Kidney tubule cell (primary cell): ENCODE measurements around the gene RUNX3.

Experiments used
- DNase-seq: peaks from one replicate; pipeline ENCODE4 v3.0.0-alpha.2; 2018; ENCODE audit warnings: low spot score

RUNX3 gene

DNA sequence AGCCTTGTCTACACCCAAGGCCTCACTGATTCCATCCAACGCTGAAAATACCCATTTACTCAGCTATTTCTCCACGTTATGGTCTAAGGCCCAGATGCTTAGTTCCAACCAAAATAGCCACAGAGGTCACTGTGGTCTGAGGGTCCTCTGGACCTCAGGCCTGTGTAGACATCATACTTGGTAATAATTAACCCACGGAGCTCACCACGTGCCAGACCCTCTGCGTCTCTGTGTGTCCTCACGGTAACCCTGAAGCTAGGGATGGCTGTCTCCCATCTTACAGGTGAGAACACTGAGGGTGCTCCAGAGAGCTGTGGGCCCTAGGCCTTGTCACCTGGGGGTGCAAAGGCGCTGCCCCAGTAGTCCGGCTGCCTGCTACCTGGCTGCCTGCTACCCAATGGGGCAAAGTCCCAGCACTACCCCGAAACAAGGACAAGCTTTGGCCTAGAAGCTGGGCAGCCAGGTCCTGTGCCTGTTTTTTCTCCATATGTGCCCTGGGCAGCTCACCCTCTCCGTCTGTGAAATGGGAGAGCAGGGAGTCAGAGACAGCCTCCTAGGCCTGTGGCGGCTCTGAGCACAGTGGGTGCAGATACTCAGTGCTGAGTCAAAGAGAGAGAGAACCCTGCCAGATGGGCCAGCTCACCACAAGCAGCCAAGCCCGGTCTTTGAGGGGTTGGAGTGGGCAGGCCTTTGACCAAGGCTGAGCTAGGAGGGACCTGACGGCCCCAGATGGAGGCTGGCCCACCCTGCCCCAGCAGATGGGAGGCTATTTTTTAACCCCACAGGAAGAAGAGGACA, 17.0 kb upstream of the RUNX3 start:
- DNase-seq = peak; percentile 30

DNA sequence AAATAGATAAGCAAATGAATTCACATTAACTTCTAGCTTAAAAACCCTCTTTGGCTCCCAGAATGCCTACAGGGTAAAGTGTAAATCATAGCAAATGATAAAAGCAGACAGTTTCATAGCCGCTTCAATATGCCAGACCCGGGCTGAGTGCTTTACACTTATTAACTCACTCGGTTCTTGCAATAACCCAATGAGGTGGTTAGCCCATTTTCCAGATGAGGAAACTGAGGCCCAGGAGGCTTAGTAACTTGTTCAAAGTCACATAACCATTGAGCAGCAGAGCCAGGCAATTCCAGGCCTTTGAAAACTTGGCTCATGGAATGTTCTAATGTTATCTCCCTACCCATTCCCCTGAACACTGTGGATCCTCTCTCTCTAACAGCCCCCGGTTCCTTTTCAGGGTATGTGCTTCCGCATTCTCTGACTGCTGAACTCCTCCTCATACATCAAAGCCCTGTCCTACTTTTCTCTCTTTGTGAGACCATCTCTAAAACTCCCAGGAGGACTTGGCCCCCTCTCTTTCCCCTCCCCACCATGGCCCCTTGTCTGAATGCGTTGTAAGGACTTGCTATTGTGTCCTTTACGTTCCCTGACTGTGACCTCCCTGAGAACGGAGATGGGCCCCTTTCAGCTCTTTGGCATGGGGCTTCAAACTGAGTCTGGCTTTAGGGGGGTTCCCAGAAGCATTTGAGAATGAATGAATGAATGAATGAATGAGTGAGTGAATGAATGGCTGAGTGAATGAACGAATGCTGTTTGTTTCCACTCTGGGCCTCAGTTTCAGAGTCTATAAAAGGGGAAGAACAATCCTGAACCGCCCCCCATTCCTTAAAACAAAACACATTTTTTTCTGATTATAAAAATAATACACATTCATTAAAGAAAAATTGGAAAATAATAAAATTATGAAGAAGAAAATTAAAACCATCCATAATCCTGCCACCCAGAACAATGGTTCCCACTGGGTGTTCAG, 15.6 kb upstream of the RUNX3 start:
- no peak for DNase-seq

DNA sequence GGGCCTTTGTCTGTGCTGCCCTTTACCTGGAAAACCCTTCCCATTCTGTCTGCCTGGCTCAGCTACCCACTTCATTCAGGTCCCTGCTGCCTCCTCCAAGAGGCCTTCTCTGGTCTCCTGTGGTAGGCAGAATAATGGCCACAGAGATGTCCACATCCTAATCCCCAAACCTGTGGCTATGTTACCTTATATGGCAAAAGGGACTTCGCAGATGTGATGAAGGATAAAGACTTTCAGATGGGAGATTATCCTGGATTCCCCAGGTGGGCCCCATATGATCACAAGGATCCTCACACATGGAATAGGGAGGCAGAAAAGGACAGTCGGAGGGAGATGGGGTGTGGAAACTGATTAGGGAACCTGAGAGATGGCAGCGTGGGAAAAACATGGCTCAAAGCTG, 14.2 kb upstream of the RUNX3 start:
- no peak for DNase-seq

DNA sequence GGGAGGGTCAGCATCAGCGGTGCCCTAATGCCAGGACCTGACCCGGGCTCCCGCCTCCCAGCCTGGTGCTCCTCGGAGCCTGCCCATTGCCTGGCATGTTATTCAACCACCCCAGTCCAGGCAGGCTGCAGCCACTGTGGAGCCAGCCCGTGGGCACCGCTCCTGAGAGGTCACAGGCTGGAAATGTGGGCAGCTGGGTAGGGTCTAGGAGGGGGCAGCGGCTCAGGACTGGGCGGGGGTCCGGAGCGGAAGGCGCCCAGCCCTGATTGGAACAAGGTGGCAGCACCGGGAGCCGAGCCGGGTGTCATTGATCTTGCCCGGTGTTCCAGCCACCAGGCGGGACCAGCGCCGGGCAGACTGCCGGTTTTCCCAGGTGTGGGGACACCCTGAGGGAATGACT, 12.7 kb upstream of the RUNX3 start:
- DNase-seq = no peak

DNA sequence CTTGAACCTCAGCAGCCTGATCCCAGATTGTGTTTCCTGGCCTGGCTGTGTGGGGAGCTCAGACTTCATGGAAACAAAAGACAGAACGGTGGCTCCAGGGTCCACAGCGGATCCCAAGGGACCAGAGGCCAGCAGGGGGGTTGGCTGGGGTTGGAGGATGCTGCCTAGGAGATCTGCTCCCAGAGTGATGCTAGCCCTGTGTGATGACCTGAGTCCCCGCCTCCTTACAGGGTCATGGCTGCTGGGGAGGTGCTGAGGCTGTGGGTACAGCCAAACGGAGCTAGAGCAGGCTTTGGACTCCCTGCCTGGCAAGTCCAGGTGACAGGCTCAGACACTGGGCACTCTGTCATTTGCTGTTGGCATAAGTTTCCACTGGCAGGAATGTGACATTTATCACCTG, 11.5 kb upstream of the RUNX3 start:
- DNase-seq = no peak

DNA sequence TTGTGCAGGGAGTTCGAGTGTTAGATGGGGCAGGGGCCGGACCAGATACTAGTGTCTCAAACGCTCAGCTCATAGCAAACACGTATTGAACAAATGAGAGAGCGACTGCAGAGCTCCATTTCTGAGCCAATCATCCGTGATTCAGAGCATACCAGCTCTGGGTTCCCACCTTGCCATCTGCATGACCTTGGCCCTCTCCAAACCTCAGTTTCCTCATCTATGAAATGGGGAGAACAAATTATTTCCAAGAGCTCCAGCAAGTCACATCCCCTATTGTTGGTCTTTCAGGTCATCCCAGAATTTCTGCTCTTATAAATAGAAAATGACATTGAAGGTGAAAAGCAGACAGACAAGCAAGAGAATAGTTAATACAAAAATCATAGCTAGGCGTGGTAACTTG, 10.2 kb upstream of the RUNX3 start:
- DNase-seq = no peak

DNA sequence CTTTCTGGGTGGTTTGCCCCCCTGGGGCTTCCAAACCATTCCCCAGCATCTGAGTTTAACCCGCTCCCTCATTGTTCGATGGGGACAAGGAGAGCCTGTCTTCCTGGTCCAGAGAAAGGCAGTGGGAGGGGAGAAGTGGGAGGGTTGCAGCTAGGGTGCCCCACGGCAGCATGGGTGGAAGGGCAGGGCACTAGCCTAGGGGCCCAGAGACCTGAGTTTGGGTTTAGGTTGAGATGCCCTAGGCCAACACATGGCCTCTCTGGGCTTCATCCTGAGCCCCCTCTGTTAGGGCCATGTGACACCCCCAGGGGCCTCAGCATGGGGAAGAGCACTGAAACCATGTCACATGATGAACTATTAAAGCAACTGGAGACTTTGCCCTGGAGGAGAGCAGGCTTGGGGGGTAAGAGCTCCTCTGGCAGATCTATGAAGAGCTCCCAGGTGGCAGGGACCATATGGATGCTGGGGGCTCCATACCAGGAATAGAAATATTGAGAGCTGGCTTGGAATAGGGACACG, 9.7 kb upstream of the RUNX3 start:
- no peak for DNase-seq

DNA sequence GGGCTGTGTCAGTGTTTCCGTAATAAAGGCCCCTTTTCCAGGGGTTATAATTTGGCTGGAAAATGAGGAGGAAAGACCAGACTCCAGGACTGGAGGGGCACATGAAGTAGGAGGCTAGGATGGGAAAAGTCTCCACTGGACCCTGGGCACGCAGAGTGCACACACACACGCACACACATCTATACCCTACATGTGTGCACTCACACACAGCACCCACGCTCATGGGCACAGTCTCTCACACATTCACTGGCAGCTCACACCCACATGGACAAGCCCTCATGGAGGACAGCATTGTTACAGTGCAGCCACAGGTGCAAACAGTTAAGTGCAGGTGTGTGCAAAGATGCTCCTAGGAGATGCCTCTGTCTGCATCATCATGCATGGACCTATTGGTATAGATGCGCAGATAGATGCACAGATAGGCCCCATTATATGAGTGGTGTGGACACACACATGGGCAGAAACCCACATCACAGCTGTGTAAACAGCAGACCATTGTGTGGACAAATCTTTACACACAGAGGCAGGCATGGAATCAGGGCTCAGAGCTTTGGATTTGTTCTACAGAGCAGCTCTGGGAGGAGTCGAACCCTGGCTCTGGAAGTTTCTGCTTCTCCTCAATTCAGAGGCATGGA, 9.1 kb upstream of the RUNX3 start:
- no peak for DNase-seq

DNA sequence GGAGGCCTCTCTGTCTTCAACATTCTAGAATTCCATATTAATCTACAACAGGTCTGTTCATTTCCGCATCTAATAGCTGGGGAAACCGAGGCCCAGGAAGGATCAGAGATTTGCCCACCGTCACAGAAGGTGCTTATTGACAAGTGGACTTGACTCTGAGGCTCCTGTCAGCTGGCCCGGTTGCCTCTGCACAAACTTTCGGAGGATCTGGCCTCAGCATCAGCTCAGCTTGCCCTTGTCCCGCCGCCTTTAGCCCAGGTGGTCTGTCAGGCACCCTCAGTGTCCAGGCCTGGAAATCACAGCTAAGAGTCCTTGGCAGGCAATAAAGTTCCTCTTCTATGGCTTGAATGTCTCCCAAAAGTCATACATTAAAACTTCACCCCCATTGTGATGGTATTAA, 8.2 kb upstream of the RUNX3 start:
- no peak for DNase-seq

DNA sequence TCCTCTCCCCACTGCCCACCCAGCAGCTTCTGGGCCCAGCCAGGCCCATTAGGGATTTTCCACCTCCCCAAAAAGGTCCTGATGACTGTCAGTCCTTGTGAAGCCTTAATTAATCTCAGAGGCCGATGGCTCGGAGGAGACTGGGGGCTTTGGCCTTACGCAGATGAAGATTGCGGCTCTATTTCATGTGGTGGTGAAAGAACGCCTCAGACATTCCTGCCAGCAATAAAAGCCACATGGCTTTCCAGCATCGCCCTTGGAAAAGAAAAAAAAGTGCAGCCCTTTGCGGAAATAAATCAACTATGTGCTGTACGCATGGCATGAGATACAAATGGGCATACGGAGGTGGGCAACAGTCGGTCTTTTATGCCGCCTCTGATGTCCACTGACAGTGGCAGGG, 6.6 kb upstream of the RUNX3 start:
- no peak for DNase-seq

DNA sequence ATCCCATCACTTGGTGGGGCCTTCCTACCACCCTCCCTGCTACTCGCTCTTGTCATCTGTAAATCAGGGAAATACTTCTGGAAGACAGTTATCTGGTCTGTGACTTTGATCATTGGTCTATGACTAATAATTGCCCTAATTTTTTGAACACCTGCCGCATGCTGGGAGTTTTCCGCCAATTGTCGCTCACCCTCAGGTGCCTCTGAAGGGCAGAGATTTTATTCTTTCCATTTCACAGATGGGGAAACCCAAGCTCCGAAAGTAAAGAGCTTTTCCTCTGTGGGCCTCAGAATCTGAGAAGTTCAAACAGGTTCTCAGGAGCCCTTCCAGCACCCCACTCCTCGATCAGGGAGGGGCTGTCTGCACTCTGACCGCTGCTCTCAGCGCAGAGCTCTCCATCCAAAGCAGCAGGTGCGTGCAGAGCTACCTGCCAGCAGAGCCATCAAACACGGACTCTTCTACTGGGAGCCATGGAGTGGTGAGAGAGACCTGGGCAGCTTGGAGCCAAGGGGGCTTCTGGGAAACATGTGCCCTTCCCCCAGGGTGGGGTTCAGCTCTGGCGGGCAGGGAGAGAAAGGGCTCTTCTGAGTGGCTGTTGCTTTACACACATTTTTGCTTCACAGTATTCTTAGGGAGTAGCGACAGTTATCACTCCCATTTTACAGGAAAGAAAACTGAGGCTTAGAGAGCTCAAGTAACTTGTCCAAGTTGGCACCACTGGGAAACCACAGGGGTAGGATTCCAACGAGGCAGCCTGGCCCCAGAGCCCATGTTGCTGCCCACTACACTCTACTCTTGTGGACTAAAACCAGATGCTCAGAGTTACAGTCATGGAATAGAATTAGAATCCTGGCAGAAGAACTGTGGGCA, 5.8 kb upstream of the RUNX3 start:
- DNase-seq = no peak

DNA sequence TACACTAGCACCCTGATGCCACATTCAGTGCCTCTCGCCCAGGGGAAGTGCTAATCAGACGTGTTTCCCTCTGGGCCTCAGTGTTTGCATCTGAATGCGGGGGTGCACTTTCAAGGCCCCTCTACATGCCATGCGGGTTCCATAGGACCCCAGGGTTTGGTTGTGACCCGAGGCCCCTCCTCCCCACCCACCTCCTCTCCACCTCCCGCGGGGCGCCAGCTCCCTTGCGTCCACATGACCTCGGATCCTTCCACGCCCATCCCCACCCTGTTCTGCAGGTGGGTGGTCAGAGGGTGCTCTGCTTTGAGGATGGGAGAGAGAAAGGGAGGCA, 5.1 kb upstream of the RUNX3 start:
- DNase-seq = no peak

DNA sequence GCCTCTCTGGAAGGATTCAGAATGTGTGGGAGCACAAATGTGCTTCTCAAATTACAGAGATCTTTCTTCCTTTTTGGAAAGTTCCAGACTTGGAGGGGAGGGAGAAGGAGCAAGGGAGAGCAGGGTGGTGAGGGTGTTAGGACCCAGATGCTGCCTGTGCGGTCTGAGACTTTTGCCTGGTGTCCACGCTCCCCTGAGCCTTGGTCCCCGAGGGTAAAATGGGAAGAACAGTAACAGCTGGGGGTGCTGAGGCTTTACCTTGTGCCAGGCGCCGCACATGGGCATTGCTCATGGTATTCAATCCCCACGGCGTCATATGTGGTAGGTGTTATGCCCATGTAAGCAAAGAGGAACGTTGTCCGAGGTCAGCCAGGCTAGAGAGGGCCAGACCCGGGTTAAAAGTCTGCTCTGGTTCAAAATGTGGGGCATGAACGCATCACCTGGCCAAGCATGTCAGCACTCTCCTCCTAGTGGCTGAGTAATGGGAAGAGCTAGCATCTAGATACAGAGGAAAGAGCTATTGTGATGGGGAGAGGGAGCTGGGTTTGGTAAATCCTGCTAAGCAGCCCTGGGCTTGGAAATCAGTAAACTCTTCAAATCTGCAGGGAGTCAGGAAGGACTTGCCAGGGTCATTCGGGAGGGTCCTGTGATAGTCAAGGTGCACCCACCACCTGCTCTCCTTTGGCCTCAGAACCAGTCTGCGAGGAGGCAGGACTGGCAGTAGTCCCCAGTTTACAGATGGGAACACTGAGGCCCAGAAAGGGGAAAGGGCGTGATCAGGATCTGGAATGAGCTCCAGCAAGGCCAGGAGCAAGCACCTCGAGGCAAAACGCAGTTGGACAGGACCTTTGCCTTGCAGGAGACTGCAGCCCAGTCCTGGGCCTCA, 4.5 kb upstream of the RUNX3 start:
- DNase-seq = no peak

DNA sequence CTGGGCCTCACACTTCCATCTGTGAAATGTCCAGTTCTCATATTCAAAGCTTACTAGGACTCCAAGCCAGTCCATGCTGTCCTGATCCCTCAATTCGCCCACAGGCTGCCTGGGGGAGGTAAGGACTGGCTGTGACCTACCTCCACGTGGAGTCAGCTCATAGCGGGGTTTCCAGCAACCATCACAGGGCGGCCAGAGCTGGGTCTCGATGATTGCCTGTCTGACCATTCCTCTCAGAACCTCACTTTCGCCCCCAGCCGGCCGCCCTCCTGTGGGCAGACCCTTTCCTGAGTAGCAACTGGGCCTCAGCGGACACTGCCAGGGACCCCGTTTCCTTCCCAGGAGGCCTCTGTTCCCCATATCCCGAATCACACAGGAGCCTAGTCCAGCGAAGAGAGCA, 3.4 kb upstream of the RUNX3 start:
- no peak for DNase-seq

DNA sequence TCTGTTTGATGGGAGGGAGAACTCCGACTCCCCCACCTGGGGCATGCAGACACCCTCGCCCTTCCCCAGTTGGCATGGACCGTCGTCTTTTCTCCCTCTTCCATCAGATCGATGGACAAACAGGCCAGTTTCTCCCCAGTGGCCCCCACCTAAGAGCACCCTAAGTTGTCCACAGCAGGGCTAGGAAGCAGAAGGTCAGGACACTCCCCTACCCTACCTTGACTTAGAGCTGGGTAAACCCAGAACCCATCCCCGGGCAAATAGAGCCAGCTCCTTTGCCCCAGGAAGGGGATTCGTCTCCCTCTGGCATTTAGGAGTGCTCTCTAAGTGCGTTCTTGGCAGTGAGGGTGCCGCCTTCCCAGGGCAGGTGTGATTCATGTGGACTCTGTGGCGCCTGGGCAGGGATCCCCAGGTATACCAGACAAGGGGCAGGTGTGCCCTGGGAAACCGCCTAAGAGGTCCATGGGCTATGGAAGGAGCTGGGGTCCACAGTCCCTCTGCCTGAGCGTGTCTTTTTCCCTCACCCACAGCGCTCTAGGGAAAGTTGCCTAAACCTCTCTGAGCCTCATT, 2.7 kb upstream of the RUNX3 start:
- DNase-seq = no peak

DNA sequence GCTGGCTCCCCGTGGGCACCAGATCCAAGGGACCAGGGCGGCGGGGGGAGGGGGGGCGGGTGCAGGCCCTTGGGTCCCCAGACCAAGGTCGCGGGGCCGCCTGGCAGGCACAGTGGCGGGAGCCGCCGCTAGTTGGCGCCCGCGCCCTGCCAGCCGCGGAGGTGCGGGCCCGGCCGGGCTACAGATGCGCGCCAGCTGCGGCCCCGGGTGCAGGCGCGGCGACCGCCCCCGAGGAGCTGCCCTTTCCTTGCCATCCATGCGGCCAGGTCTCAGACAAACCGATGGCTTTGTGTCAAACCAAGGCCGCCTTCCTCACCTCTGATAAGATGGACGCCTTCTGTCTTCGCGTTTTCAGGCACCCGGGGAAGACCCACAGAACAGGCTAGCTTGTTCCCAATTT, 2.2 kb upstream of the RUNX3 start:
- DNase-seq = peak; percentile 22

DNA sequence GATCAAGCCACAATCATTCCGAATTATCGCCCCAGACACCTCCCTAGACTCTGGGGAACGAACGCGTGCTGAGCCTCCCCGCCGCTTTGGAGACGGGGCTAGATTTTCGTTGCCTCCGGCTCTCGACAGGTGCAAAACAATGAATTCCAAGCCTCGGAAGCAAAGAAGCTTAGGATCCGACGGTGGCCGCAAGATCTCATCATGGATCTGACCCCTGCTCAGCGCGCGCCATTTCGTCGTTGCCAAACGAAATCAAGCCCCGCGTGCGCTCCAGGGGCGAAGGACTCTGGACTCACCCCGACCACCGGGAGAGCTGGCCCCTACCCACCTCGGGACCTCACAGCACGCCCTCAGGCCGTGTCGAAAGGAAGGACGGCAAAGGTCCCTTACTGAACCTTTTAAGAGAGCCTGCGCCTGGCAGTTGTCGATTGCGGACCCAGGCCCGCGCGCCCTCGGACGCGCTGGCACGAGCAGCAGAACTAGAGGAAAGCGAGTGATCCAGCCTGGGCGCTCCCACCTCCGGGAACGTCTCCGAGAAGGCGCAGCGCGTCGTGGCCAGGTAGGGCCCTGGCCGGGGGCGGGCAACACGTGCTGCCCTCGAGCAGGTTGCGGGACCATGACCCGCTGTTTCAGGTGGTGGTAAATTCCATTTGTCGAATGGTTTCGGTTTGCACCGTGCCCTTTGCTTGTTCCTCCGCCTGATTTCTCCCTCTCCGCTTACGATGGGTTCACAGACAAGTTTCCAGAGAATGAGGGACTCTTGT, 1.6 kb upstream of the RUNX3 start:
- DNase-seq = no peak

DNA sequence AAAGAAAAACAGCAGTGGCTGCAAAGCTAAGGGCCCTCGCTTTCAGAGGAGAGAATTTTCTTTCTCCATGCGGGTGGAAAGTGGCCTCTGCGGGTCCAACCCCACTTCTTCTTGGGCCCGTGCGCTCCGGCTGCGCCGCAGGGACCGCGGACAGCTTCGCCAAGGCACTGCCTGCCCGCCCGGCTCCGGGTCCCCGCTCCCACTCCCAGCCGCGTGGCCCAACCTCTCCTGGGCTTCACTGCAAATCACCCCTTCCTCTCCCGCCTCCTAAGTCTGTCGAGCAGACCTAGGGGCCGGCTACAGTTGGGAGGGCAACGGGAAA, 1.0 kb upstream of the RUNX3 start:
- no peak for DNase-seq

DNA sequence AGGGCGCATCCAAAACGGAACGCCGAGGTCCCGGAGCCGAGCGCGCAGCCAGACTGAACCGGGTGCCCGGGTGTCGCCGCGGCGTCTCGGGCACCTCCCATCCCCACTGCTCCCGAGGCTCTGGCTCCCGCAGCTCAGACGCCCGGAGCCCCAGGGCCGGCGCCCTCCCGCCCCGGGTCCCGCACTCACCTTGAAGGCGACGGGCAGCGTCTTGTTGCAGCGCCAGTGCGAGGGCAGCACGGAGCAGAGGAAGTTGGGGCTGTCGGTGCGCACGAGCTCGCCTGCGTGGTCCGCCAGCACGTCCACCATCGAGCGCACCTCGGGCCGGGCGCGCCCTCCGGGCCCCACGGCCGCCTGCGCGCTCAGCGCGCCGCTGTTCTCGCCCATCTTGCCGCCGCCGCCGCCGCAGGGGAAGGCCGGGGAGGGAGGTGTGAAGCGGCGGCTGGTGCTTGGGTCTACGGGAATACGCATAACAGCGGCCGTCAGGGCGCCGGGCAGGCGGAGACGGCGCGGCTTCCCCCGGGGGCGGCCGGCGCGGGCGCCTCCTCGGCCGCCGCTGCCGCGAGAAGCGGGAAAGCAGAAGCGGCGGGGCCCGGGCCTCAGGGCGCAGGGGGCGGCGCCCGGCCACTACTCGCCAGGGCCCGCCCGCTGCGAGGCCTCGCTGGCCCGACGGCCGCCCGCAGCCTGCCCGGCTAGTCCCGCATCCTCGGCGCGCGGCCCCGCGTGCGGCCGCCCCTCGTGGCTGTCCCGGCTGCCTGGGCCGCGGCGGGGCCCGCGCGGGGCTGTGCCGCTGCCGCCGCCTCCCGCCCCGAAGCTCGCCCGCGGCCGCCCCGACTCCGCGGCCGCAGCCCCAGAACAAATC, 447 bp downstream of the RUNX3 start:
- no peak for DNase-seq
